ENCODE measurements around the gene NETO1.

NETO1 gene, protein sequence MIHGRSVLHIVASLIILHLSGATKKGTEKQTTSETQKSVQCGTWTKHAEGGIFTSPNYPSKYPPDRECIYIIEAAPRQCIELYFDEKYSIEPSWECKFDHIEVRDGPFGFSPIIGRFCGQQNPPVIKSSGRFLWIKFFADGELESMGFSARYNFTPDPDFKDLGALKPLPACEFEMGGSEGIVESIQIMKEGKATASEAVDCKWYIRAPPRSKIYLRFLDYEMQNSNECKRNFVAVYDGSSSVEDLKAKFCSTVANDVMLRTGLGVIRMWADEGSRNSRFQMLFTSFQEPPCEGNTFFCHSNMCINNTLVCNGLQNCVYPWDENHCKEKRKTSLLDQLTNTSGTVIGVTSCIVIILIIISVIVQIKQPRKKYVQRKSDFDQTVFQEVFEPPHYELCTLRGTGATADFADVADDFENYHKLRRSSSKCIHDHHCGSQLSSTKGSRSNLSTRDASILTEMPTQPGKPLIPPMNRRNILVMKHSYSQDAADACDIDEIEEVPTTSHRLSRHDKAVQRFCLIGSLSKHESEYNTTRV

DNA sequence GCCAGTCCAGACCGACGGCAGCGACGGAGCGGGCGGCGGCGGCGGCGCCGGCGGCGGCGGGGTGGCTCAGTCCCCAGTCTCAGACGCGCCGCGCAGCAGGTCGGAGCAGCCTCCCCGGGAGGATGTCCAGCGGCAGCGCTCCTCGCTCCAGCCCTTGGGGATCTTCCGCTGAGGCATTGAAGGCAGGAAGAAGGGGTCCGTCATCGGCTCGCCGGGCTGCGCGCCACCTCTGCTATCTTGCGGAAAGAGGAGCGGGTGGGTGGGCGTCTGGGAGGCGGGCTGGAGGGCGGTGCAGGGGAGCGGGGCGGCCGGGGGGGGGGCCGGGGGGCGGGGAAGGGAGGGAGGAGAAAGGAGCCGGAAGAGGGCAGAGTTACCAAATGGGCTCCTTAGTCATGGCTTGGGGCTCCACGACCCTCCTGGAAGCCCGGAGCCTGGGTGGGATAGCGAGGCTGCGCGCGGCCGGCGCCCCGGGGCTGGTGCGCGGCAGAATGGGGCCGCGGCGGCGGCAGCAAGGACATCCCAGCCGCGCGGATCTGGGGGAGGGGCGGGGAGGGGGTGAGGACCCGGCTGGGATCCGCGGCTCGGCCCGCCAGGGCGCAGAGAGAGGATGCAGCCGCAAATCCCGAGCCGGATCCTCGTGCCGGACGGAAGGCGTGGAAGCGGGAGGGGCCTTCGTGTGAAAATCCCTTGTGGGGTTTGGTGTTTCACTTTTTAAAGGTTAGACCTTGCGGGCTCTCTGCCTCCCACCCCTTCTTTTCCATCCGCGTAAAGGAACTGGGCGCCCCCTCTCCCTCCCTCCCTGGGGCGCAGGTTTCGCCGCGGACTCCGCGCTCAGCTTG is at the start of gene NETO1:
Gene NETO1 (minus strand): TSS at position 242 of the 839 bp plus-strand sequence. CDS start 696 bp downstream, outside the sequence.
- no peak for DNase-seq

- no peak for DNase-seq
Observed at GRCh38 chr18:72910045-72910444, 42.3 kb upstream of the NETO1 start.

DNA sequence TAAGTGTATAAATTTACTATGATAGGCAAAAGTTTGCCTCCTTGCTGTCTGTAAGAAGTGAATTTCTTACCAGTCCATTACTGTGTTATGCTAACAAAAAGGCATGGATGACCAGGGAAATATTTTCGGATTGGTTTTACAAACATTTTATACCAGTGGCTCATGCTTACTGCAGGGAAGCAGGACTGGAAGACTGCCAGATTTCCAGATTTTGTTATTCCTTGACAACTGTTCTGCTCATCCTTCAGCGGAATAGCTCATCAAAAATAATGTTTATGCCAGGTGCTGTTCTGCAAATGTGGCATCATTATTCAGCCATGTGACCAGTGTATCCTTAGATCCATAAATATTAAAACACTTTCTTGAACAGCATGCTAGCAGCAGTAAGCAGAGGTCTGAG is 40.4 kb upstream of the NETO1 start:
- no peak for DNase-seq

DNA sequence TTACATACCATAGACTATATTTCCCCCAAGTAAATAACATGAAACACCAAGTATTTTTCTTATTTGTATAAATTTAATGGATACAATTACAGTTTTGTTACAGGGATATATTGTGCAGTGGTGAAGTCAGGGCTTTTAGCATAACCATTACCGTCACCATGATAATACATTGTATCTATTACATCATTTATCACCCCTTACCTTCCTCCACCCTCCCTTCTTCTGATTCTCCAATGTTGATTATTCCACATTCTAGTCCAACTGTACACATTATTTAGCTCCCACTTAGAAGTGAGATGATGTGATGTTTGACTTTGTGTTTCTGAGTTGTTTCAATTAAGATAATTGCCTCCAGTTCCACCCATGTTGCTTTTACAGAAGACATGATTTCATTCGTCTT is 35.2 kb upstream of the NETO1 start:
- DNase-seq, result no peak

GRCh38 chr18:72899338-72899737 is 31.6 kb upstream of the NETO1 start:
- DNase-seq, result no peak

- no peak for DNase-seq
Observed at GRCh38 chr18:72898870-72899269, 31.1 kb upstream of the NETO1 start.

DNA sequence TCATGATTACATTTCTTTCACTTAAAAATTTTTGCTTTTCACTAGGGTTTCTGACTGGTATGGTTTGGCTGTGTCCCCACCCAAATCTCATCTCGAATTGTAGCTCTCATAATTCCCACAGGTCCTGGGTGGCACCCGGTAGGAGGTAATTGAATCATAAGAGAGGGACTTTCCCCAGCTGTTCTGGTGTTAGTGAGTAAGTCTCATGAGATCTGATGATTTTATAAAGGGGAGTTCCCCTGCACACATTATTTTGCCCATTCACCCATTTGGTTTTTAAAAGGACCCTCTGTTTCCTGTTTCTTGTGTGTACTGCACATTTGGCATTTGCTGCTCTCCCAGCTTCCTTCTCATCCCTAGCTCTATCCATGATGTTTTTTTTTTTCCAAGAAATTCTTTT is 27.8 kb upstream of the NETO1 start:
- DNase-seq, result no peak

DNA sequence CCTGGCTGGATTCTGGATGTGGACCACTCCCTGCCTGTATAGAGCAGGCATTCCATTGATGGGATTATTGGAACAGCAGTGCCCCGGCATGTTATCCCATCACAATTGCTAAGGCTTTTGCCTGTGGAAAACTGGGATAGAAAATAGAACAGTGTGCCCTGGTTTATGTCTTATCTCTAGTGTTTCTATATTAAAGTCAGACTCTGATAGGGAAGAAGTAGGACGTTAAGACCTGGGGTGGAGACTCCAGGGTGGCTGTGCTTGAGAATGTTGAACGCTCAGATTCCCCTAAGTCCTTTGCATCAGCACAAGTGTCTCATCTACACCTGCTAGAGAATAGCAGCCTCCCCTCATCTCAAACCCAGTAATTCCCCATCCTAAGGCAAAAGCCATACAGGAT is 10.8 kb upstream of the NETO1 start:
- no peak for DNase-seq

GRCh38 chr18:72878143-72878542 is 10.4 kb upstream of the NETO1 start:
- no peak for DNase-seq

DNA sequence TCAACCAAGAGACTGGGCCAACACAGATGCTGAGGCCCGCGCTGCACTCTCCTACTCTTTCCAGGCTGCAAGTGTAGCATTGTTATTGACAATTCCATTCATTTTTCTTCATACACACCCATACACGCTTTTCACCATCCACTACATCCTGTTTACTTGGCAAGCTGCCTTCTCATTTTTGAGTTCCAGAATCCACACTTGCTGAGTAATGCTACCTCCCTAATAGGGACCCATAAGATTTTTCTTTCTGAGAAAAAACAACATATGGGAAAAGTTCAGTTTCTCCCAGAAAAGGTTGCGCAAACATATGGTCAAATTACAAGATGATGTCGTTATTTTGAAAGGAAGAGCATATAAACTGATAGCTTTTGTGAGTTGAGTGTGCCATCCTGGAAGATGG is 3.3 kb upstream of the NETO1 start:
- DNase-seq, result no peak

- no peak for DNase-seq
Observed at GRCh38 chr18:72869226-72870185, 1.7 kb upstream of the NETO1 start.

- DNase-seq, result no peak
Observed at GRCh38 chr18:72868585-72869225, 918 bp upstream of the NETO1 start.

DNA sequence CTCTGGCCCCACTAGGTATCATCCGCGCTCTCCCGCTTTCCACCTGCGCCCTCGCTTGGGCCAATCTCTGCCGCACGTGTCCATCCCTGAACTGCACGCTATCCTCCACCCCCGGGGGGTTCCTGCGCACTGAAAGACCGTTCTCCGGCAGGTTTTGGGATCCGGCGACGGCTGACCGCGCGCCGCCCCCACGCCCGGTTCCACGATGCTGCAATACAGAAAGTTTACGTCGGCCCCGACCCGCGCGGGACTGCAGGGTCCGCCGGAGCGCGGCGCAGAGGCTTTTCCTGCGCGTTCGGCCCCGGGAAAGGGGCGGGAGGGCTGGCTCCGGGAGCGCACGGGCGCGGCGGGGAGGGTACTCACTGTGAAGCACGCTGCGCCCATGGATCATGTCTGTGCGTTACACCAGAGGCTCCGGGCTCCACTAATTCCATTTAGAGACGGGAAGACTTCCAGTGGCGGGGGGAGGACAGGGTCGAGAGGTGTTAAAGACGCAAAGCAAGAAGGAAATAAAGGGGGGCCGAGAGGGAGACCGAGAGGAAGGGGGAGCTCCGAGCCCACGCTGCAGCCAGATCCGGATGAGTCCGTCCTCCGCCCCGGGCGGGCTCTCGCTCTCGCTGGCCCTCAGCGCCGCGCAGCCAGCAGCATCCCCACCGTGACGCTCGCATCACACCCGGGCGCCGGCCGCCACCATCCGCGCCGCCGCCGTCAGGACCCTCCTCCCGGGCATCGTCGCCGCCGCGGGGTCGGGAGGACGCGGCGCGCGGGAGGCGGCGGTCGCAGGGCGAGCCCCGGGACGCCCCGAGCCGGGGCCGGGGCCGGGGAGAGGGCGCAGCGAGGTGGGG is 664 bp downstream of the NETO1 start:
- DNase-seq, result no peak

GRCh38 chr18:72866442-72866900 is 1.3 kb downstream of the NETO1 start:
- DNase-seq, result no peak

- DNase-seq, result no peak
Observed at GRCh38 chr18:72863754-72864153, 4.0 kb downstream of the NETO1 start.

GRCh38 chr18:72859088-72859487 is 8.7 kb downstream of the NETO1 start:
- DNase-seq, result no peak

- DNase-seq, result no peak
Observed at GRCh38 chr18:72849671-72850070, 18.1 kb downstream of the NETO1 start.

DNA sequence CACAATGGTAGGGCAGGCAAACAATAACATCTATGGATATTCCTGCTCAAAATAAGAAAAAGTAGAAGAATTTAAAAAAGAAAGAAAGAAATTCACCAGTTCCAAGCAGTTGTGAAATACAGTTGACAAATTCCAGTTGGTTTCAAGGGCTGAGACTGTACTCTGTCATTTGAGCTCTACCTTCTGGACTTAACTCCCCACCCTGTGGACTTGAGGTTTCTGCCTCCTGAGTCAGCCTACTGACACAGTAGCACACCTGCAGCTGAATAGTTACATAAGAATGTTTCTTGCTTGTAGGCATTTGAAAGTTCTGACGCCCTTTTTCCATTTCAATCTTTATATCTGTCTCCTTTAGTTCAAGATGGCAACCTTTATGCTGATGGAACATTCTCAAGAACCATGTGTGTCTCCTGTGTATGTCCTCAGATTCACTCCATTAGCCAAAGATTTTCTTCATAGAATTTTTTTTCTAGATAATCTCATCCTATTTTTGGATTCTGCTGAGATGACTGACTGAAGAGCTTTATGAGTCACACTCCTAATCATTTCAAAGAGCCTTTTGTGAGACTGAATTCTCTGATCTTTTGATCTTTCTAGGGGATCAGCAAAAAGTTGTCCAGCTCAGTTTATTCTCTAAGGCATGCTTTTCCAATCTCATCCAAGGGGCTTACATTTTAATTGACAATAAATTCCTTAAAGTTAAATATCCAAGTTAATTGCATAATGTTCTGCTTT is 19.1 kb downstream of the NETO1 start:
- no peak for DNase-seq

DNA sequence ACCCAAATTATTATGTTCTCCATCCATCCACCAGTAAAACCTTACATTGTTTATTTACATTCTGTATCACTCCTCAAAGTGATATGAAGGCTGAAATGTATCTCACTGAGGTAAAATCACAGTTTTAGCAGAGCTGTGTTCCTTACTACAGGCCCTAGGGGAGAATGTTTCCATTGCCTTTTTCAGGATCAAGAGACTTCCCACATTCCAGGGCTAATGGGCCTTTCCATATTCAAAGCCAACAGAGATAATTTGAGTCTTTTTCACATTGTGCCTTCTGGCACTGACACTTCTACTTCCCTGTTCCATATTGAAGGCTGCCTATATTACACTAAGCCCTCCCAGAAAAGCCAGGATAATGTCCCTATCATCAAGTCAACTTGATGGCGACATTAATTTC is 20.0 kb downstream of the NETO1 start:
- DNase-seq, result no peak

Measured in NCI-H1436 treated with DMSO at 0.1 percent for 48 hours (cell line).